Islet of Langerhans (tissue), 1 donor: Measurements from ENCODE around the gene CABP7.
A peak's percentile ranks its signal among the peaks of the same experiment; 100 is the strongest.

Source experiments
- FAIRE-seq: peaks from one replicate; lab custom pipeline; 2011; peaks lifted over from hg19 to GRCh38; lab: Jason Lieb, UNC

Gene CABP7

GRCh38 chr22:29702000-29702930, 17.5 kb upstream of the CABP7 start:
- FAIRE-seq = peak; percentile 24

GRCh38 chr22:29702931-29703501, 16.8 kb upstream of the CABP7 start:
- no peak for FAIRE-seq

- no peak for FAIRE-seq
These were observed 16.1 kb upstream of the CABP7 start for GRCh38 chr22:29703569-29704195.

- no peak for FAIRE-seq
These were observed 15.1 kb upstream of the CABP7 start for GRCh38 chr22:29704528-29705285.

DNA sequence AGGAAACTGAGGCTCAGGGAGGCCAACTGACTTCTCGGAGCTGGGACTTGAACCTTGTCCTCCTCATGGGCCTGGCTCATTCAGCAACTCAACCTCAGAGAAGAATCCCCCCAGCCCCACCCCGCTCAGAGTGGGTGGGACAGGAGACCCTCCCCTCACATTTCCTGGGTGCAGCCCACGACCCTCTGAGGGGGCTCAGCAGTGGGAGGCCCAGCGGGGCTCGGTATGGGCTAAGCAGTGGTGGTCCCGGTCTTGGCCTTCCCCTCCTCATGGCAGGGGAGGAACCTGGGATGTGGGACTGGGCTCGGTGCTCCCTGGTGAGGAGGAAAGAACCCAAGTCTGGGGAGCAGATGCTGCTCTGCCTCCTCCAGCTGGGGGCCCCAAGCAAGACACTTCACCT, 14.2 kb upstream of the CABP7 start:
- FAIRE-seq = no peak

GRCh38 chr22:29706486-29706885, 13.3 kb upstream of the CABP7 start:
- FAIRE-seq = no peak

DNA sequence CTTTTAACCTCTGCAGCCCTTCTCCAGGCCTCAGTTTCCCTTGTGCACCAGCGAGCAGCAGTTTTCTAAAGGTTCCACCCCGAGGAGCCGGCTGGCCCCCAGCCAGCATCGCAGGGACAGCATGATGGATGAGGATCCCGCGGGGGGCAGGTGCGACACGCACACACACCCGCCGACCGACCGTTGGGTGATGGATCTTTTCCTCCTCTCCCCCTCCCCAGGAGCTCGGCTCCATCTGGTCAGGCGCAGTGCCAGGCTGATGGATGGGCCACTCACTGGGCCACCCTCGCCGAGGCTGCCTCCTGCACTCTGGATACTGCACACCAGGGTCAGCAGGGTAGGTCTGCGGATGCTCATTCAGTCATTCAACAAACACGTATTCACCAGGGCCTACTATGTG, 12.8 kb upstream of the CABP7 start:
- no peak for FAIRE-seq

GRCh38 chr22:29707471-29707870, 12.3 kb upstream of the CABP7 start:
- FAIRE-seq = no peak

DNA sequence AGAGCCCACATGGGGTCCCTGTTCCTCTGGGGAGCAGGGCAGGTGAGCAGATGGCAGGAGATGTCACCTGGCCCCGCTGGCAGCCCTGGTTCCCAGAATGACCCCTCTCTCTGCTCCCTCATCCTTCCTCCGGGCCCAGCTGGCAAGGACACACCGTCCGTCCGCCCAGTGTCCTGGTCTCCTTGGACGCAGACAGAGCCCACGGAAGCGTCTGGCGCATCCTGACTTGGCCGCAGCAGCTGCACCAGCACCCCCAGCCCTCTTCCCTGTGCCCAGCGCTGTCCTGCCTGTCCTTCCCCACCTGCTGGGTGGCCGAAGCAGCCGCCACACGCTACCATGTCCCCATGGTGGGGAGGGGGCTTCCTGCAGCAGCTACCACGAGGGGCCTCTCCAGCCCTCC, 9.6 kb upstream of the CABP7 start:
- FAIRE-seq = no peak

GRCh38 chr22:29710922-29711593, 8.7 kb upstream of the CABP7 start:
- no peak for FAIRE-seq

DNA sequence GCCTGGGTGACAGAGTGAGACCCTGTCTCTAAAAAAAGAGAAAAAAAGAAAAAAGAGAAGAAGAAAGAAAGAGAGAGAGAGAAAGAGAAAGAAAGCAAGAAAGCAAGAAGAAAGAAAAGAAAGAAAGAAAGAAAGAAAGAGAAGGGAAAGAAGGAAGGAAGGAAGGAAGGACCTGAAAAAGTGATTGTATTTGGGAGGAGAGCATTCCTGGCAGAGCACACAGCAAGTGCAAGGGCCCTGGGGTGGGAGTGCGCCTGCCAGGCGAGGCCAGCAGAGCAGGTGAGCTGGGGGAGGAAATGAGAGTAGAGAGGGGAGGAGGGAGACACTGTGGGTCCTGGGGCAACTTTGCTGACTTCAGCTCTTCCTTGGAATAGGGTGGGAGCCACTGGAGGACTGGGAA, 7.7 kb upstream of the CABP7 start:
- FAIRE-seq = no peak

DNA sequence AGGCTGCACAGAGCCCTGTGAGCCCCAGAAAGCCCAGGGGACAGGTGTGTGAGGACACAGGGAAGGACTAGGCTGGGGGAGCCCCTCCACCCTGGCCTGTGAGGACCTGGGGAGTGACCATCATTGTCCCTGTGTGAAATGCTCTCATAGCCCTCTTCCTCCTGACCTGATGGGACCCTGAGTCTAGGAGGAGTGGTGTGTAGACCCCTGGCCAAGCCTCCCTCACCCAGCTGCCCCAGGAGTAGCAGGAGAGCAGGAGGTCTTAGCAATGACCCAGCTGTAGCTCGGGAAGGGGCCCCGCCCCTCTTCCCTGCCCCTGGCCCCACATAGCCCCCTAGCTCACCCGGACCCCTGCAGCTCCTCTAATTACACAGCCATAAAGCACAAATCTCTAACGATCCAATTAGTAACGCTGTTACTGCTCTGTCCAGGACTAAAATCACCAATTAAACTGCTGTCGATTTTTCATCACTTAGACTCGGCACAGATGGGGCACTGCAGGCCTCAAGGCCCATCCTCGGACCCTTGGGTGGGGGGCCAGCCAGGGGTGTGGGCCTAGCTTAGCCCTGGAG, 6.6 kb upstream of the CABP7 start:
- FAIRE-seq = no peak

- FAIRE-seq = no peak
These were observed 4.6 kb upstream of the CABP7 start for GRCh38 chr22:29715240-29715639.

DNA sequence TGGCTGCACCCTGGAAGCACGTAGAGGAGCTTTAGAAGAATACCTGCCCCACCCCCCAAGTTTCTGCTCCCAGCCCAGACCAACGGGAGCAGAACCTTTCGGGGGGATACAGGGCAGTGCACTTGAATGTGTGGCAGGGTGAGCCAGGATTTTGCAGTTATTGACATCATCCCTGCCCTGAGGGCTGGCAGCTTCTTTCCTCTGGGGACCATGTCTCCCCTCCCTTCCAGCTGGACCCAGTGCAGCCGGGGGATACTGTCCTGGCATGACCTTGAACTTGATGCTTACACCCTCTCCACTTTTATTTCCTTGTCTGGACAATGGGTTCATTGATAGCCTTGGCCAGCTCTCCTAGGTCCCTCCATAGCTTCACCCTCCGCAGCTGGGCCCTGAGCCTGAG, 4.1 kb upstream of the CABP7 start:
- FAIRE-seq = no peak

DNA sequence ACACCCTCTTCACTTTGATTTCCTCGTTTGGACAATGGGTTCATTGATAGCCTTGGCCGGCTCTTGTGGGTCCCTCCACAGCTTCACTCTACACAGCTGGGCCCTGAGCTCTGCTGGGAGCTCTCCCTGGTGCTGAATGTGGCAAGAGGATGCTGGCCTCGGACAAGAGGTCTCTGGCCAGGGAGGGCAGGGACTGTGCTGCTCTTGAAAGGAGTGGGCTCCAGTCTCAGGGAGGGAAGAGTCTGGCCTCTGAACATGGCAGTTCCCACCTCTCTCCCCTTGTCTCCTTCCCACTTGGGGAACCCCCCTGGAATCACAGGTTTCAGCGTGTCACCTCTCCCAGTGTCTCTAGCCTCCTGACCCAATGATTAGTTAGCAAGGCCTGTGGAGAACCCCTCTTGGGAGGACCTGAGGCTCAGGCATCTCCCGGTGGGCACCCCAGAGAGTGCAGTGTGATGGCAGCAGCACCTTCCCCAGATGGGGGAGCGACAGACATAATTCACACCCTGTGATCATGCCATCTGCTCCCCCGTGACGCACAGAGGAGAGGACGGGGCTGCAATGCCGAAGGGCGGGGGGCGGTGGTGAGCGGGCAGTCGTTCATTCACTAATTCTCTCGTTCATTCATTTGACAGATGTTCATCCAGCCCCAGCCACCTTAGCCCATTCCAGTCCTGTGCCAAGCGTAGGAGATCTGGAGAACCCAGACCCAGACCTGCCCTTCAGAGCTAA, 2.8 kb upstream of the CABP7 start:
- FAIRE-seq = no peak

DNA sequence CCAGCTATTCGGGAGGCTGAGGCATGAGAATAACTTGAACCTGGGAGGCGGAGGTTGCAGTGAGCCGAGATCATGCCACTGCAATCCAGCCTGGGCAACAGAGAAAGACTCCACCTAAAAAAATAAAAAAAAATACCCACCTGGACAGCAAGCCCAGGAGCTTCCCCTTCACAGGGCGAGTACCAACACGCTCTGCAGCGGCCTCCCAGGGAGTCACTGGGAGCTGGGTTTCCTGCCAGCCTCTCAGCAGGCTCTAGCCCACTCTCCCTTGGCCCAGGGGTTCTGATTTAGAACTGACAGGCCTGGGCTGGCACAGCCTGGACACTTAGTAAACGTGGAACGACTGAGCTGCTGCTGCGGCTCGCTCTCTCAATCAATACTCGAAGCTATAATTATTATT, 2.0 kb upstream of the CABP7 start:
- FAIRE-seq = no peak

GRCh38 chr22:29718949-29719898, 579 bp upstream of the CABP7 start:
- no peak for FAIRE-seq

DNA sequence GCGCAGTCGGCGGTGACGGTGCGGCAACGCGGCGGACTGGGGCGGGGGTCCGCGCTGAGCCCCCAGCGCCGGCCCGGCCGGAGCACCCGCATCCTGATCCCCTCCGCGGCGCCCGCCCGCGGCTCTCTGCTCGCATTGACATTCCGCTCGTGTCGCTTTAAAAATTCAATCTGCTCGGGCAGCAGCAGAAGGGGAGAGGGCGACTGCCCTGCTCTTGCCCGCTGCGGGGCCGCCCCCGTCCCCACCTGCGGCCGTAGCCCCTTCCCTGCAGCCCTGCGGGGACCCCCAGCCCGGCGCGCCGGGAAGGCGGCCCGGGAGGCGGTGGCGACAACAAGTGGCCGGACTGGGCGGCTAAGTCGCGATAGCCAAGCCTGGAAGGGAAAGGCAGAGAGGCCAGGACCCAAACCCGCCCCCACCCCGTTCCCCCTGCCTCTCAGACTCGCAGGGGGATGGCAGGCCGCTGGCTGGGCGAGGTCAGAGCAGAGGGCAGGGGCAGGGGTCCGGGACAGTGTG, 1.1 kb downstream of the CABP7 start:
- FAIRE-seq = no peak

GRCh38 chr22:29722151-29722550, 2.3 kb downstream of the CABP7 start:
- FAIRE-seq = no peak

- FAIRE-seq = no peak
These were observed 2.8 kb downstream of the CABP7 start for GRCh38 chr22:29722587-29722986.
